HuH-7.5 (cell line): ENCODE measurements around the gene KNSTRN.
A peak's percentile ranks its signal among the peaks of the same experiment; 100 is the strongest.

Experiments used
- DNase-seq: peaks from one replicate; pipeline ENCODE4 v3.0.0; 2011; ENCODE audit warnings: low spot score

The KNSTRN gene

DNA sequence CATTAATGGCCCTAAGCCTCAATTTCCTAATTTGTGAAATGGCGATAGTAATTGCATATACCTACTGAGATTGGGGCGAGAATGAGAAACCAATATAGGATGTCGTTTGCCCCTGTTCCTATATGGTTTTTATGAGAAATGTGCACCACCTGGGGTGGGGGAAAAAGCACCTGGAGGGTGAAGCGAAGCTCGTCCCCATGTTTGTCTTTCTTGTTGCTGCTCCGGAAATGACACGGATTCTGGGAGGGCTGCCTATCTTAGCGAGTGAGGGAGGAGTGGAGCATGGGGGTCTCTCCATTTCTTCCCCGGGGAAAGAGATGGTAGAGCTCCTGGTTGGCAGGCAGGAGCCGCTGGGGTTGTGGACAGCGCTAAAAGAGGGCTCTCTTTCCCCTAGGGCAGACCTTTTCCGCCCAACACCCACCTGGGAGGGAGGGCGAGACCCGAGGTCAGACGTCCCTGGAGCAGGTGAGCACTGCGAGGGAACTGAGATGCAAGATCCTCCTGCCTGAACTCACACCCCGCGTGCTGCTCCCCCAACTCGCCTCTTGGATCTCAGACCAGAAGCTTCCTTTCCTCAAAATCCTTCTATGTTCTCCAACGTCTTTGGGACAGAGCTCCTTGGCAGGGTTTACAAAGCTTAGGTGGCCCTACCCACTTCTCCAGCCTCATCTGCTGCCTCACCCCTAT is 52.6 kb downstream of the KNSTRN start:
- DNase-seq: no peak

DNA sequence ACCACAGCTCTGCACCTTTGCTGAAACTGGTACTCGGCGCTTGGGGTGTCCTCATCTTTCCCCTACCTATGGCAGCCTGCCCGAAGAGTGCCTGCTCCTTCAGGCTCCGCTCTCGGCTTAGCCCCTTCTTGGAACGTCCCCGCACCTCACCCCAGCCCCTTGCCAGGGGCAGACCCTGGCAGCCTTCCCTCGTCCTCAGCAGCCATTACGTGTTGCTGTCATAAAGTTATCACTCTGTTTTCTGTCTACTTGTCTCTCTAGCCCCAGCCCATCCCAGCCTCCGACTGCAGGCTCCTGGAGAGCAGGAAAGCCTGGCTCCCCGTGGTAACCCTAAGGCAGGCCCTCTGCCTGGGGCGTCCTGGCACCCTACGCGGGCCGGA is 53.2 kb downstream of the KNSTRN start:
- DNase-seq: no peak

DNA sequence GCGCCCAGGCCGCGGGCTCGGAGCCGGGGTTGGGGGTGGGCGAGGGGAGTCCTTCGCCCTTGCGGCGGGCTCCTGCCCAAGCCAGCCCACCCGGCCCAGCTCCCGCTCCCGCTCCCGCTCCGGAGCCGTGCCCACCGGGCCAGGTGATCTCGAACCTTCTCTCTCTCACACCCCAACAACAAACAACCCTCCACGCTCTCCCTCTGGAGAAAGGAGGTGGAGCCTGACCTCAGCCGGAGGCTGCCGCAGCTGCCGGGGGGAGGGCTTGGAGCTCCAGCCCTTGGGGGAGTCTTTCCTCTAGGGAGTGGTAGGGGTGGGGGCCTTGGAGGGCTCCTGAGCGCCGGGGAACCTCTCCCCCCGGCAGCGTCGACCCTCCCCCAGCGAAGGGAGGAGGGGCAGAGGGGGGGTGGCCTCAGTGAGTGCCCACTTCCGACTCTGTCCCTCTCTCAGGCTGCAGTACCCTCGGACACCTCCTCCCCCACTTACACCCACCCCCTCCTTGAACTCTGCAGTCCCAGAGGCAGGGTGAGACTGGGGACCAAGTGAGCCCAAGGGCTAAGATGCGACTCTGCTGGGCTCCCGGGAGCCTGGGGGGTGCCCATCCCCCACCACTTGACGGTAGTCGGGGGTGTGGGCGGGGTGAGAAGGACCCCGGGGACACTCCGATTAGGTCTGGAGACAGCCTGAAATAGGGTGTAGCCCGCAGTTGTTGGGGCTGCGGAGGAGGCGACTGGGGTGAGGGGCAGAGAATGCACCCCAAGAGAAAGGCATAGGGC is 53.8 kb downstream of the KNSTRN start:
- peak; percentile 68 for DNase-seq

DNA sequence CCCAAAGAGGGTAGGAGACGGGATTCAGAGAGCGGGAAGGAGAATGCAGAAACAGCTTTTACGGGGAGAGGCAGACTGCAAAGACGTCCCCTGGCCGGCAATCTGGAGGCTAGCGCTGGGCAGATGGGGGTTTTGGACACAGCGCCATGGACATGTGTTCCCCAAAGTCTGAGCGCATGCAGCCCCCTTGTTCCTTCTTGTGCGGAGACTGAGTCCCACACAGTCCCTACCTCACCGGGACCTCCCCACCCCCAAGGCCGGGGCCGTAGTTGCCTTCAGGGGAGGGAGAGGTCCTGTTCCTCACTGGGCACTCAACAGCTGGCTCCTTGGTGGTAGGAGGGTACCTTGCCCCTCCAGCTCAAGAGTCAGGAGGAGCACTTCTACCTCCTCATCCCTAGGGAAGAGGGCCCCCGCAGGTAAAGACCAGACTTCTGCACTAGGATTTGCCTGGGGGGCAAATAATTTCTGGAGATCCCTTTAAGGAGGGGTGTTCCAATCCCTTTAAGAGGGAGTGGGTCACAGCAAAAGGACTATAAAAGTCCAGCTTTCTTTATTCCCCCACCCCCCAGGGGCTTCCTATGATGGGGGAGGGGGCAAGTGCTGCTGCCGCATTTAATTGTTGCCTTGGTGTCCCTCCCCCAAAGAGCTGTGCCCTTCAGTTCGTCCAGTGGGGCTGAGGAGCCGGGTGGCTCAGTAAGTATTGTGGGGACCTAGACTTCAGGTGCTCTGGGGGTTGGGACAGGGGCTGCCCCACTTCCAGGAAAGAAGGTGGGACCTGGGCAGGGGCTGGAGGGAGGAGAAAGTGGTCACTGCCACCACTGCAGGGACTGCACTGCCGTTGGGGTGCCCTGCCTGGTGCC is 54.6 kb downstream of the KNSTRN start:
- DNase-seq: no peak

DNA sequence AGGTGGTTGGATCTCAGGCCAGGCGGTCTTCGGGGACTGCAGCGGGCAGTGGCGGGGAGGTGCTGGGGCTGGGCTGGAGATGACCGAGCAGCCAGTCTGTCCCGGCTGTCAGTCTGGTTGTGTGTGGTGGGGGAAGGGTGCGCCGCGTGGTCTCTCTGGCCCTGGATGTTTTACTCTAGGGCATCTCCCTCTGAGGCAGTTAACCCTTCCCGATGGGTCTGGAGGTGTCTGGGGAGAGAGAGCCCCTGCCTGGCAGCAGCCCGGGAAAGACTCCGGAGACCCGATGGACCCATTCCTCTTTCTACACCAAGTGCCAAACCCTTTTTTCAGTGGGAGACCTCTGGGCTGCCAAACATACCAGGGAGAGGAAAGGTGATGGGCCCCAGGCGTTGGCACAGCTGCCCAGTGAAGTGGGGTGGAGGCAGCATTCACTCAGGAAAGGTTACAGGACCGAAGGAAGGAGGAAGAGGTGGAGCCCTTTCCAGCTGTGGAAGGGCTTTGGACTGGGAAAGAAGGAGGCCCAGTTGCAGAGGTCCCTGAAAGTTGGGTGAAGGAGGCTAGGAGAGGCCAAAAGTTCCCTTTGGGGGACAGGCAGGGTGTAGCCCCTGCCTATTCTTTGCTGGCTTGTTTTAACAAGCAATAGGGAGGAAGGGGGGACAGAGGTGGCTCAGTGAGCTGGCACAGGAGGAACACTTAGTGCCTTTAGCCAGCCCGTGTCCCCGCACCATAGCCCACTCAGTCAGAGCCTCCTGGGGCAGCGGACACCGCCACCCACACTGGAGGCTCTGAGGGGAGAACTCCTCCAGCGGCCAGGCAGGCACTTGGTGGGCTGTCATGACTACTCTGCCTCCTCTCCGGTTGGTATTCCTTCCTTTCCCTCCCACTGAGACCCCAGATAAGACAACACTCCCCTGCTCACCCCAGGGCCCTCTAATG is 55.5 kb downstream of the KNSTRN start:
- no peak for DNase-seq

DNA sequence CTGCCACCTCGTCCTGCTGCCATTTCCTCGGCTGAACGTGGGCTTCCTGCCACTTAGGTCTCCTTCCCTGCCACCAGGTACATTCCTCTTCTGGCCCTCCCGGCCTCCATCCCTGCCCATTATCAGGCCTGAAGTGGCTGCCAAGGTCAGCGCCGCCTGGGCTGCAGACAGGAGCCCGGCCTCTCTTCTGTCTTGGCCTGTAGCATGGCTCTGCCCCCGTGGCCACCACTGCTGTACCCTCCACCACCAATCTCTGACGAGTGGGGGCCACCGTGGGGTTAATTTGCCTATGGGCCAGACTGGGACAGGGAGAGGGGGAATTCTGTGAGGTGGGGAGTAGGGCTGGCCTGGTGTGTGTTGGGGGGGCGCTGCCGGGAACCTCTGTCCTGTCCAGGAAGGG is 56.2 kb downstream of the KNSTRN start:
- DNase-seq: no peak

DNA sequence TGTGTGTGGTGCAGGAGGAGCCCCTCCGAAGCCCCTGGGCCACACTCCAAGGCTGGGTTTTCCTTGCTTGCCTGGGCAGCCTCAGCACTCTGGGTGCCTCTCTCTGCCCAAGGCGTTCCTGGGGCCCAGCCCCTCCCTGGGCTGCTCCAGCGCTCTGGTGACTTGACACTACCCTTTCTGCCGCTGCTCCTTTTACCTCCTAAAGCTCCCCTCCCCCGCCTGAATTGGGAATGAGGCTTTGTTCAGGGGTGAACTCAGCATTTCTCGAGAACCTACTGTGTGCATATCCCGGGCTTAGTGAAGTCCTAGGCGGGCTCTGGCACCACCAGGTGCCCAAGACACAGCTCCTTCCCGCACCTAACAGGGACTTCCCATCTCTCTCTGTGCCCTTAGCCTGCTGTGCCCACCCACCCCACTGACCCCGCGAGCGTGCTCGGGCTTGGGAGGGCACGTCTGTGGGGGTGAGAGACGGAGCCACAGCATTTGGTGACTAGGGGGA is 57.0 kb downstream of the KNSTRN start:
- no peak for DNase-seq

DNA sequence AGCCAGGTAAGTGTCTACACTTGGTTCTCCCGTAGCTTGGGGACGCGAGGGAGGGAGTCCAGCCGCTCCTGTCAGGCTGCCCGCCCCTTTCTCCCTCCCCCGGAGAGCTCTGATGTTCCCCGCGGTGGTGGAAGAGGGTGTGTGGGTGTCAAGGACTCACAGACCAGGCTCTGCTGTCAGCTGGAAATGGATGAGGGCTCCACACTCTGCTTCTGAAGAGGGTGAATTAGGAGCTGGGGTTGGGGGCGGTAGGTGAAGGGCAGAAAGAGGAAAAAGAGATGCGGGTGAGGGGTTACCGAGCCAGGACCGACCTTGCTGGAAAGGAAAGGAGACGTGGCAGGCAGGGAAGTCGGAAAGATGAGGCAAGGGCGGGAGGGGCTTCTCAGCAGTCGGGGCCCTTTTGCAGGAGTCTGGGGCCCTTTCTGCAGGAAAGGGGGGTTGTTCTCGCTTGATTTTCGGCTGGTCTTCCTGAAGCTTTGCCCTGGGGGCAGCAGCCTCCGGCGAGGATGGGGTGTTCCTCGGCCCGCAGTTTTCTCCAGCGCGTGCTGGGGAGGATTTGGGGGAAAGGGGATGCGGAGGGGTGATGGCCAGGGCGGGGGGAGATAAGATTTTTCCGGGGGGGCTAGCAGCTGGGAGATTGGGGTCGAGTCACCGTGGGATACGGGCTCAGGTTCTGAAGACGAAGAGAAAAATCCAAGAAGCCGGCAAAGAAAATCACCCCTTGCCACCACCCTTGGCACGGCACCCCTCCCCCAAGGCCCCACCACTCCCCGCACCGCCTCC is 57.6 kb downstream of the KNSTRN start:
- peak; percentile 57 for DNase-seq

DNA sequence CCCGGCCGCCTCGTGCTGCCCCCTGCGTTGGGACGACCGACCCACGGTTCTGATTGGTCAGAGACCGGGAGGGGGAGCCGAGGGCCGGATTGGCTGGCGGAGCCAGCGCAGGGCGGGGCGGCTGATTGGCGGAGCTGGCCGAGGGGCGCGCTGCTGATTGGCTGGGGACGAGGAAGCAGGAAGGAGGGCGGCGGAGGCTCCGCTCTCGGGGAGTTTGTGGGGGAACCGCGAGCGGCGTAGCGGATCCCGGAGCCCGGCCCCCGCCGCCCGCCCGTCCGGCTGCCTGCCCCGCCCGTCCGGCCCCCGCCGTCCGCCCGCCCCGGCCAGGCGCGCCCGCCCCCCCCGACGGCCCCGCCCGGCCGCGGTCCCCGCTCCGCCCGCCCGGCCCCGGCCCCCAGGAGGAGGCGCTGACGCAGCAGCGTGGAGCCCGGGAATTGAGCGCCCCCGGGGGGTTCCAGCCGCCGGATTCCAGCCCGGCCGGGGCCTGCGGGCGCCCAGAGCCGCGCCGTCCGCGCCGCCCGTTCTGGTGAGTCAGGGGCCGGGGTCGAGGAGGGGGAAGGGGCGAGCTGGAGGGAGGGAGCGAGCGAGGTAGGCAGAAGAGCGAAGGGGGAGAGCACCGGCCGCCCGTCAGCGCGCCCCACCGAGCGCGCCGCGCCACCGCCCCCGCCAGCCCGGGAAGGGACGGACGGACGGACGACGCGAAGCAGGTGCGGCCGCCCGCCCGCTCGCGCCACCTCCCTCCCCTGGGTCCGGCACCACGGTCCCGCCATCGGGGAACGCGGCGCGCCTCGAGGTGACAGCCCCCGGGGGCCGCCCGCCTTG is 58.4 kb downstream of the KNSTRN start, which contains the start of gene BAHD1:
BAHD1 (plus strand) TSS at position 211 of the 822 bp plus-strand sequence. CDS start 17,512 bp downstream, outside the sequence.
- DNase-seq: peak; percentile 100

DNA sequence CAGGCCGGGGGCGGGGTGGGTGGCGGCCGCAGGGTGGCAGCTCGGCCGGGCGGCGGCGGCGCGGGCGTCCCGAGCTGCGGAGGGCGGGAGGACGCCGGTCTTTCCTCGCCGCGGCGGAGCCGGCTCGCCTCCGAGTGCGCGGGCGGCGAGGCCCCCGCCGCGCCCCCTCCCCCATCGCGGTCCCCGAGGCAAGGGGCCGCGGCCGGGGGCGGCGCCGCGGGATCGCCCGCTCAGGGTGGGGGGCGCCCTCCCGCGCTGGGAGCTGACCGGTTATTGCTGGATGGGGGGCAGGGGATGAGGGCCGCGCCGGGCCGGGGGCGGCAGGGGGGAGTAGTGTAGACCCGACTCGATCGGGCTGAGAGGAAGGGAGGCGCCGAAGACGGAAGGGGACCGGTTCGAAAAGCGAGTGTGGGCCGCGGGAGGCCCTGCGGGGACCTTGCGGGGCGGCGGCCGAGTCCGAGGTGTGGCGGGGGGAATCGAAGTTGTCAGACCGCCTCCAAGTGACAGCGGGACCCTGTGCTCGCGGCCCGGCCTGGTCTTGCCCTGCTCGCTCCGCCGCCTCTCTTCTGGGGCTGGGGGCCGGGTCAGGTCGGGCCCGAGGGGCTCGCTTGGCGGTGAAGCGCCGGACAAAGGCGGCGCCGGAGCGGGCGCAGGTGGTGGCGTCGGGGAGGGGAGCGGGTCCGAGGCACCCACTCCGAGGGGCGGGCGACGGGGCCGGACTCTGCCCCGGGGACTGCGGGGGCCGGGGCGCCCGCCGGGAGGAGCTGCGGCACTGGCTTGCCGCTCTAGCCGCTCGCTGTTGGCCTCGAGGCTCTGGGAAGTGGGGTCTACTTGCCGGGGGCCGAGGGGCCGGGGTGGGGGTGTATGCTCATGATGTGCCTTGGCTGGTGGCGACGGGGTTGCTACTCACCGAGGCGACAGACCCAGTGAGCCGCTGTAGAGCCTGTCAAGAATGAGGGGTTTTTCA is 59.3 kb downstream of the KNSTRN start:
- DNase-seq: peak; percentile 51

DNA sequence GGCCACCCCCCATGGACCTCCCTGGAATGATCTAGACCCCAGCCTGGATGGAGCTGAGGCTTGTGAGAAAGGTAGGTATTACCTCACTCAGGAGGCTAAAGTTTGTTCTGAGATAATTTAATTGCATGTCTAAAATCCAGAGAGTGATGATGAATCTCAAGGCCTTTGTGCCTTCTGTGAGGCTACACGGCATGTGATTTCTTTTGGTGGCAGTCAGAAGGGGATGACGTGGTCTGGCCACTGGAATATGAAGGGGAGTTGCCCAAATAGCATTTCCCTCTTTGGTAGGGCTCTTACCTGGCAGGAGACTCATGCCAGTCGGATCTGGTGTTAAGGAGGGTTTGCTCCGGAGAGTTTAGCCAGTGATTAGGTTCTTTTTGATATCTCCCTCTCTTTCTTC is 60.7 kb downstream of the KNSTRN start:
- no peak for DNase-seq

DNA sequence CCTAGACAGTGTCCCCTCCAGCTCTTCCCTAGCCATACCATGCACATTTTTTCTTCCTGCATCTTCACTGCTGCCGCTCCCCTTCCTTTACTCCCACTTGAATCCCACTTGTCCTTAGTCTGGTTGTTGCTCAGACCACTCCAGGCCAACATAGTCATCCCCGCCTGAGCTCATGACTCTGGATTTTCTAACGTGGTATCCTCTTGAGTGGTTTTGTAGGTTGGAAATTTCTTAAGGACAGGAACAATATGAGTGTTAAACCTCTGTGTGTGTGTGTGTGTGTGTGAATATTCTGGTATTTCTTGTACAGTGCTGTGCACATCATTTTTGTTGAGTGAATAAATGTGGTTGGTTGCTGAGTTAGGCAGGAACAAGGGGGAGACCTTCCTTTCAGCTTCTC is 61.3 kb downstream of the KNSTRN start:
- no peak for DNase-seq
